Mesothelial cell of epicardium (in vitro differentiated cells): ENCODE data around the gene TYRP1. TPM values are rescaled to one million over a fixed set of nuclear protein-coding genes. Genes with fewer than 3 reads are reported as not detected.
"Not testable (repeated sequence)": the region's sequence is repeated elsewhere in the genome, so short reads cannot be mapped to it uniquely, and the experiment has no call there.

ENCODE experiments used
- DNase-seq, 2 experiments: peaks; one replicate each; pipeline ENCODE4 v3.0.0; 2021; ENCODE audit warnings: low spot score in 2 of 2; ENCODE audit not compliant: unreplicated experiment in 2 of 2
- H3K27ac Mint-ChIP-seq: 2 replicates; pipeline ENCODE4 v1.8.0; 2021; ENCODE audit warnings: mixed read lengths
- H3K27me3 Mint-ChIP-seq: 2 replicates; pipeline ENCODE4 v1.8.0; 2021; ENCODE audit warnings: low read depth, mixed read lengths
- H3K36me3 Mint-ChIP-seq: 2 replicates; pipeline ENCODE4 v1.8.0; 2021; ENCODE audit warnings: mixed read lengths
- H3K4me1 Mint-ChIP-seq: 2 replicates; pipeline ENCODE4 v1.8.0; 2021; ENCODE audit warnings: mixed read lengths
- H3K4me3 Mint-ChIP-seq: 2 replicates; pipeline ENCODE4 v1.8.0; 2021; ENCODE audit warnings: mild to moderate bottlenecking, moderate library complexity, mixed read lengths
- H3K9me3 Mint-ChIP-seq: 2 replicates; pipeline ENCODE4 v1.8.0; 2021; ENCODE audit warnings: mixed read lengths
- CTCF ChIP-seq: fragments of 200-600 bp; sonication (generic); IDR thresholded peaks from one replicate; pipeline ENCODE4 v1.5.0; 2021; ENCODE audit warnings: antibody characterized with exemption; ENCODE audit not compliant: unreplicated experiment
- total RNA-seq: library from RNA; stranded (reverse); gene quantifications from 3 replicates; pipeline ENCODE4 v1.2.1, GENCODE V29; 2021

The TYRP1 gene
- total RNA-seq, 1 donor from 2014 or later: 0.42 TPM

DNA sequence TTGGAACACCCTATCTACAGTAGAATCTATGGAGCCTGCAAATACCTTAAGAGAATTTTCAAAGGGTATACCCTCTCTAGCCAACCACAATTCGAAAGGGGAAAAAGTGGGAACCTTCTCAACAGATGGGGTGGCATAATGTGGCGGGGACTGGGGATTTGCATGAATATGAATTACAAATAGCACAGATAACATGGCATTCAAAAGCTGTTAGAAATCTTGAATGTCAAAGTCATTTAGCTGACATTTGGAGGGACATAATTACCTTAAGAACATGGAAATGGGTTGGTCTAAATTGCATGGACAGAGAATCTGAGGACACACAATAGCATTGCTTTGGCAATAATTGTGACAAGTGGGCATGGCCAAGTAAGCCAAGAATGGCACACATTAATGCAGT lies 23.2 kb upstream of the TYRP1 start:
- no peak for DNase-seq
- Mint-ChIP-seq H3K36me3 (no peaks in the 10 kb centered on the region), H3K4me1 (peaks cover 3% of the 10 kb centered on the region), H3K27me3 (no peaks in the 10 kb centered on the region), H3K27ac (no peak overlapping the region), H3K4me3 (no peak overlapping the region), H3K9me3 (no peaks in the 10 kb centered on the region)
- TF ChIP-seq CTCF: no peak

DNA sequence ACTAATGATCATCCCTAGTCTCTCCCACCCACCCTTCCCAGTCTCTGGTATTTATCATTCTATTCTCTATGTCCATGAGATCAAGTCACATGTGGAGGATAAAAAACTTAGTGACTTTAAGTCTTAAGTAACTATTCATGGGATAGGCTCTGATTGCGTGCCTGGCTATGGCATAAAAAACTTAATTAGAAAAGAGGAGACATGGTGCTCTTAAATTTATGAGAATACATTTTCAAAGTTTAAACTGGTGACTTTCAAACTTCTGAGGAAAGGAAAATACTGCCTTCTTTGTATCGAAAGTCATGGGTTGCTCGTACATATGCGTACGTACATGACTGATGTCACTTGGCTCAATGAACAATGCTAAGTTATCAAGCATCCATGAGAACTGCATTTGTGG lies 18.2 kb upstream of the TYRP1 start:
- no peak overlapping the region for H3K27ac Mint-ChIP-seq
- TF ChIP-seq CTCF: no peak

GRCh38 chr9:12677462-12678126 lies 15.6 kb upstream of the TYRP1 start:
- H3K9me3 Mint-ChIP-seq: peaks cover 11% of the 10 kb centered on the region
- H3K36me3 Mint-ChIP-seq, H3K27me3 Mint-ChIP-seq, DNase-seq, H3K27ac Mint-ChIP-seq, H3K4me3 Mint-ChIP-seq: not testable (repeated sequence)
- H3K4me1 Mint-ChIP-seq: peaks cover 34% of the 10 kb centered on the region

More for the DNA sequence above, 18.2 kb upstream of the TYRP1 start:
- H3K4me1 Mint-ChIP-seq: peaks cover 20% of the 10 kb centered on the region
- H3K4me3 Mint-ChIP-seq: no peak overlapping the region
- no peaks in the 10 kb centered on the region for H3K36me3 Mint-ChIP-seq
- no peaks in the 10 kb centered on the region for H3K9me3 Mint-ChIP-seq
- no peak for DNase-seq
- no peaks in the 10 kb centered on the region for H3K27me3 Mint-ChIP-seq

- Mint-ChIP-seq H3K4me3 (no peak overlapping the region), H3K9me3 (peaks cover 17% of the 10 kb centered on the region), H3K4me1 (peaks cover 38% of the 10 kb centered on the region), H3K36me3 (peaks cover 5% of the 10 kb centered on the region), H3K27ac (peak overlapping the region; percentile 90), H3K27me3 (no peaks in the 10 kb centered on the region)
- no peak for DNase-seq
- no peak for TF ChIP-seq CTCF
Observed at GRCh38 chr9:12680341-12680740, 12.8 kb upstream of the TYRP1 start.

GRCh38 chr9:12680757-12681156 lies 12.4 kb upstream of the TYRP1 start:
- Mint-ChIP-seq H3K9me3 (peaks cover 17% of the 10 kb centered on the region), H3K27ac (peak overlapping the region; percentile 90), H3K36me3 (peaks cover 5% of the 10 kb centered on the region), H3K4me1 (peaks cover 40% of the 10 kb centered on the region), H3K4me3 (no peak overlapping the region), H3K27me3 (no peaks in the 10 kb centered on the region)
- no peak for DNase-seq
- no peak for TF ChIP-seq CTCF

DNA sequence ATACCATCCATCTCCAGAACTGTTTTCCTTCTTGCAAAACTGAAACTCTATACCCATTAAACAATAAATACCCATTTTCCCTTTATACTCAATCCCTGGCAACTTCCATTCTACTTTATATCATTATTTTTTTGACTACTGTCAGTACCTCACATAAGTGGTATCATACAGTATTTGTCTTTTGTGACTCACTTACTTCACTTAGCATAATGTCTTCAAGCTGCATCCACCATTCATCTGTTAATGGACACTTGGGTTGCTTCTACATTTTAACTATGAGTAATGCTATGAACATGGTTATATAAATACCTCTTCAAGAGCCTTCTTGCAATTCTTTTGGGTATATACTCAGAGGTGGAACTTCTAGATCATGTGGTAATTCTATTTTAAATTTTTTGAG lies 11.6 kb upstream of the TYRP1 start:
- TF ChIP-seq CTCF: no peak
- Mint-ChIP-seq H3K36me3 (peaks cover 5% of the 10 kb centered on the region), H3K27ac (peak overlapping the region; percentile 8), H3K9me3 (peaks cover 17% of the 10 kb centered on the region), H3K27me3 (no peaks in the 10 kb centered on the region), H3K4me3 (no peak overlapping the region), H3K4me1 (peaks cover 40% of the 10 kb centered on the region)
- no peak for DNase-seq
